ENCODE results near the gene UBE3D. TPM values are rescaled to one million over a fixed set of nuclear protein-coding genes. Genes with fewer than 3 reads are reported as not detected.

Gene UBE3D
- total and polyA plus RNA-seq, 2 of the 4 experiments (the other 2 are of a cell fraction): 3.2 to 6.3 TPM

DNA sequence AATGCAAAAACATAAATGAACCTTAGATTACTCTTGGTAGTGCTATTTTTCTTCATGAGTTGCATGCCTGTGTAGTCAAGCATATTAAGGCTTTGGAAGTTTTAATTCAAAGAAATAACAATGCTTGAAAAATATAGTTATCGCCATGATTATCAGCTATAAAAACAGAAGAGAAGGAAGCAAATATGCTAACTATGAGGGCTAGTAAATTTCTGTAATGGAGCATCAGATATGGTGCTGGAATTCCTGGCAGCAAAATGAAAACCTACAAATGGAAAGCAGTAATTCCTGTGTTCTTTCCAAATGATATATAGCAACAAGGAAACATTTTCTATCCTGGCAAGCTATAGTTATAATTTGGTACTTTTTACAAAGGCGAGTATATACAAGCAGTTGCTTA, 31.6 kb upstream of the UBE3D start:
- Histone ChIP-seq H2BK5ac (ENCODE audit: low read depth, low read length, poor library complexity, severe bottlenecking) (no peak overlapping the region), H3K79me1 (ENCODE audit: low read depth in 1 of 2, low read length in 2 of 2) (peaks cover 8 to 19% of the 10 kb centered on the region in 2 experiments; a peak in 3 of 4 replicates), H3K36me3 (ENCODE audit: control insufficient read depth, insufficient read depth, low read length) (no peaks in the 10 kb centered on the region), H3K4me3 (ENCODE audit: insufficient read depth, low read depth, low read length) (no peak overlapping the region), H2BK15ac (ENCODE audit: low read depth, low read length) (no peak overlapping the region), H4K8ac (ENCODE audit: low read depth in 2 of 2, low read length in 2 of 2) (no peak overlapping the region), H3K9me3 (ENCODE audit: control insufficient read depth, insufficient read depth, low read length) (no peaks in the 10 kb centered on the region), H2AFZ (replicated peaks; ENCODE audit: low read length, poor library complexity) (no peak overlapping the region), H3K4ac (ENCODE audit: low read depth, low read length) (no peak overlapping the region), H4K91ac (ENCODE audit: insufficient read depth, low read depth, low read length) (no peak overlapping the region), H2AK5ac (ENCODE audit: low read depth, low read length) (no peak overlapping the region), H2BK20ac (ENCODE audit: low read depth, low read length) (no peak overlapping the region), H4K5ac (ENCODE audit: low read depth, low read length) (no peak overlapping the region), H2AK9ac (replicated peaks; ENCODE audit: low read depth, low read length, poor library complexity) (no peak overlapping the region), H3K56ac (ENCODE audit: extremely low read depth, insufficient read depth, low read length) (no peak overlapping the region), H2BK120ac (ENCODE audit: low read depth, low read length) (no peak overlapping the region), H3K9ac (ENCODE audit: low read depth, low read length) (no peak overlapping the region), H3K4me2 (ENCODE audit: low read depth, low read length) (no peak overlapping the region), H3K18ac (ENCODE audit: low read depth, low read length) (no peak overlapping the region), H3K27ac (ENCODE audit: insufficient read depth, low read length) (no peak overlapping the region), H3K14ac (replicated peaks; ENCODE audit: low read depth, low read length) (no peak overlapping the region), H3K9me1 (ENCODE audit: insufficient read depth, low read length) (no peaks in the 10 kb centered on the region), H3K4me1 (ENCODE audit: control insufficient read depth, insufficient read depth, low read length) (no peaks in the 10 kb centered on the region; the same call in 1 of the 2 replicates), H3K27me3 (ENCODE audit: control insufficient read depth, insufficient read depth, low read length) (no peaks in the 10 kb centered on the region), H4K20me1 (ENCODE audit: insufficient read depth, low read length) (peaks cover 3% of the 10 kb centered on the region; the same call in 1 of the 2 replicates), H3K23ac (ENCODE audit: low read depth, low read length) (no peak overlapping the region)
- dilution Hi-C loops (cut with HindIII; ENCODE audit: low sequenced_read_pairs, unreplicated experiment): no loop called here
- ATAC-seq (ENCODE audit: low read depth): no peak
- TF ChIP-seq RAD21 (IDR thresholded peaks at IDR 0.05; ENCODE audit: low read length): no peak
- DNase-seq: no peak
- intact Hi-C loops (cut with micrococcal nuclease): no loop called here
- ChIA-PET POLR2A (ENCODE audit: unreplicated experiment) (no interaction called here), CTCF (interaction anchor here (1.0 kb wide), 1 partner anchor 119 kb away, joined by 3 read pairs; no protein-coding TSS in a partner anchor)
- in situ Hi-C loops (cut with MboI; ENCODE audit: low sequenced_read_pairs): no loop called here
- no CpG with 5 or more reads among the region's 2 CpGs for WGBS, 2 experiments (ENCODE audit: extremely low coverage in 2 of 2, insufficient read length in 1 of 2)
- no TSS peak for BruUV-seq (replicated peaks)

Data from IMR-90 (cell line).